SK-N-SH (cell line): ENCODE measurements around the gene CRYBG2. TPM values are rescaled to one million over a fixed set of nuclear protein-coding genes. Genes with fewer than 3 reads are reported as not detected.

Source experiments
- CTCF ChIA-PET: fragments of 300-600, 350-600 bp; formaldehyde crosslinking; extraction: SDS; loops from one replicate; lab custom pipeline; 2021; lab: Yijun Ruan, JAX
- POLR2A ChIA-PET: fragments of 350-600 bp; sonication (Branson Sonifier 250); formaldehyde crosslinking; extraction: SDS; loops from one replicate; lab custom pipeline; 2020; ENCODE audit warnings: antibody characterized with exemption, inconsistent platforms; lab: Yijun Ruan, JAX
- DNase-seq: peaks from one replicate; pipeline ENCODE4 v3.0.0; 2012
- H2AFZ ChIP-seq: fragments of 200-600 bp; sonication (generic); 2 replicates; pipeline ENCODE4 v1.8.1; 2016; ENCODE audit warnings: antibody characterized with exemption, mild to moderate bottlenecking, low read depth
- H3F3A ChIP-seq: fragments of 200-600 bp; sonication (generic); replicated peaks from 2 replicates; pipeline ENCODE3; 2016; ENCODE audit warnings: antibody characterized with exemption, mild to moderate bottlenecking; ENCODE audit not compliant: insufficient read depth
- H3K27ac ChIP-seq, 2 experiments: fragments of 200-500 bp in 1 of 2; fragments of 200-600 bp in 1 of 2; sonication (Bioruptor generic) in 1 of 2; sonication (generic), shearing (Covaris generic) in 1 of 2; 2 replicates each; pipeline versions ENCODE4 v1.5.1 to v1.6.1; 2014 to 2016; ENCODE audit warnings: low read depth in 2 of 2, inconsistent platforms in 1 of 2, low read length in 1 of 2, mild to moderate bottlenecking in 1 of 2, mixed read lengths in 1 of 2
- H3K27me3 ChIP-seq: fragments of 200-600 bp; sonication (generic), shearing (Covaris generic); 2 replicates; pipeline ENCODE4 v1.6.1; 2016; ENCODE audit warnings: mixed run types; ENCODE audit not compliant: insufficient read depth
- H3K36me3 ChIP-seq, 2 experiments: fragments of 200-500 bp in 1 of 2; fragments of 200-600 bp in 1 of 2; sonication (Bioruptor generic) in 1 of 2; sonication (generic) in 1 of 2; replicated peaks in 1 of 2; 2 replicates each; pipeline versions ENCODE3 to v1.5.1; 2014 to 2016; ENCODE audit warnings: low read length in 1 of 2, mild to moderate bottlenecking in 1 of 2; ENCODE audit not compliant: insufficient read depth in 2 of 2, control insufficient read depth in 1 of 2
- H3K4me1 ChIP-seq, 2 experiments: fragments of 200-500 bp in 1 of 2; fragments of 200-600 bp in 1 of 2; sonication (Bioruptor generic) in 1 of 2; sonication (generic), shearing (Covaris generic) in 1 of 2; 2 replicates each; pipeline versions ENCODE4 v1.5.1 to v1.6.1; 2014 to 2016; ENCODE audit warnings: low read depth in 1 of 2, low read length in 1 of 2, mixed run types in 1 of 2; ENCODE audit not compliant: insufficient read depth in 2 of 2, control insufficient read depth in 1 of 2
- H3K4me2 ChIP-seq: fragments of 200-600 bp; sonication (generic), shearing (Covaris generic); 2 replicates; pipeline ENCODE4 v1.6.1; 2017; ENCODE audit warnings: mixed run types
- H3K4me3 ChIP-seq, 2 experiments: fragments of 200-500 bp in 1 of 2; fragments of 200-600 bp in 1 of 2; sonication (Bioruptor generic) in 1 of 2; sonication (generic), shearing (Covaris generic) in 1 of 2; 2 replicates each; pipeline versions ENCODE4 v1.5.1 to v1.8.1; 2014 to 2016; ENCODE audit warnings: low read depth in 2 of 2, inconsistent platforms in 1 of 2, low read length in 1 of 2, mild to moderate bottlenecking in 1 of 2, mixed read lengths in 1 of 2, moderate library complexity in 1 of 2
- H3K79me2 ChIP-seq: fragments of 200-600 bp; sonication (generic); 2 replicates; pipeline ENCODE4 v1.8.1; 2017; ENCODE audit warnings: mild to moderate bottlenecking; ENCODE audit not compliant: insufficient read depth
- H3K9ac ChIP-seq: fragments of 200-600 bp; sonication (generic); 2 replicates; pipeline ENCODE4 v1.6.1; 2017; ENCODE audit warnings: mixed run types
- H3K9me2 ChIP-seq: fragments of 200-600 bp; sonication (generic); 2 replicates; pipeline ENCODE4 v1.6.1; 2017; ENCODE audit warnings: mixed run types
- H3K9me3 ChIP-seq: fragments of 200-600 bp; sonication (generic); 2 replicates; pipeline ENCODE4 v1.6.1; 2017; ENCODE audit warnings: mixed run types, mild to moderate bottlenecking, moderate library complexity
- H4K20me1 ChIP-seq: fragments of 200-600 bp; sonication (generic); 2 replicates; pipeline ENCODE4 v1.6.1; 2017; ENCODE audit warnings: mild to moderate bottlenecking, mixed run types; ENCODE audit not compliant: insufficient read depth
- CHD2 ChIP-seq: fragments of 150-350 bp; IDR thresholded peaks from 2 replicates; pipeline ENCODE4 v1.6.1; 2018; ENCODE audit warnings: low read length; ENCODE audit not compliant: partially characterized antibody
- EP300 ChIP-seq, 2 experiments: IDR thresholded peaks; 2 replicates each; pipeline versions ENCODE4 v1.4.0 to v1.6.1; 2012; ENCODE audit warnings: borderline replicate concordance in 1 of 2, low read depth in 1 of 2, low read length in 1 of 2
- EZH2phosphoT487 ChIP-seq: fragments of 200-600 bp; sonication (generic); IDR thresholded peaks from 2 replicates; pipeline ENCODE4 v1.6.1; 2017; ENCODE audit warnings: low read depth, mixed run types, mild to moderate bottlenecking, antibody characterized with exemption, moderate library complexity, borderline replicate concordance
- FOXM1 ChIP-seq: IDR thresholded peaks from 2 replicates; pipeline ENCODE4 v1.4.0; 2012; ENCODE audit warnings: low read depth, mild to moderate bottlenecking
- GATA2 ChIP-seq: sonication (generic); formaldehyde crosslinking; IDR thresholded peaks from 2 replicates; pipeline ENCODE4 v1.5.0; 2020; ENCODE audit warnings: mild to moderate bottlenecking, missing genetic modification reagents
- MXI1 ChIP-seq: IDR thresholded peaks from 2 replicates; pipeline ENCODE4 v1.6.1; 2012; ENCODE audit warnings: mild to moderate bottlenecking, low read depth, low read length, improper control_type of control experiment
- RFX5 ChIP-seq: IDR thresholded peaks from 2 replicates; pipeline ENCODE4 v1.6.1; 2012; ENCODE audit warnings: mild to moderate bottlenecking, improper control_type of control experiment, low read length
- SIN3A ChIP-seq: IDR thresholded peaks from 2 replicates; pipeline ENCODE4 v1.6.1; 2012; ENCODE audit warnings: low read depth, mild to moderate bottlenecking, low read length, moderate library complexity, borderline replicate concordance
- TAF1 ChIP-seq: IDR thresholded peaks from 2 replicates; pipeline ENCODE4 v1.6.1; 2012; ENCODE audit warnings: low read depth, mild to moderate bottlenecking, low read length, moderate library complexity, borderline replicate concordance
- TCF12 ChIP-seq: IDR thresholded peaks from 2 replicates; pipeline ENCODE4 v1.4.0; 2012
- TEAD4 ChIP-seq: IDR thresholded peaks from 2 replicates; pipeline ENCODE4 v1.4.0; 2012; ENCODE audit warnings: mild to moderate bottlenecking, borderline replicate concordance; ENCODE audit not compliant: insufficient read depth
- YY1 ChIP-seq: IDR thresholded peaks from 2 replicates; pipeline ENCODE4 v1.4.0; 2012; ENCODE audit warnings: low read depth, mild to moderate bottlenecking
- WGBS: methylation state at CpG from one replicate; pipeline ENCODE4 v1.1.6; 2017; ENCODE audit warnings: low lambda C conversion rate; 5-methylcytosine and 5-hydroxymethylcytosine counted together
- polyA plus RNA-seq, 3 experiments: library from polyadenylated mRNA; depleted of rRNA; stranded (reverse); fragments of >200 nt; gene quantifications; 2 replicates each; pipeline ENCODE4 v1.2.3, GENCODE V29; 2012
- TF ChIP-seq, protein P1 (sequence below): IDR thresholded peaks from 2 replicates; pipeline ENCODE4 v1.6.1; 2012; ENCODE audit warnings: mild to moderate bottlenecking, low read depth, low read length, moderate library complexity
- TF ChIP-seq, protein P2 (sequence below): fragments of 150-350 bp; IDR thresholded peaks from 2 replicates; pipeline ENCODE4 v1.6.1; 2016; ENCODE audit warnings: mild to moderate bottlenecking, low read depth, low read length
- TF ChIP-seq, protein P3 (sequence below): IDR thresholded peaks from 2 replicates; pipeline ENCODE4 v1.4.0; 2012; ENCODE audit warnings: low read depth, borderline replicate concordance
- TF ChIP-seq, protein P4 (sequence below): IDR thresholded peaks from 2 replicates; pipeline ENCODE4; 2012

Gene CRYBG2
- polyA plus RNA-seq, 1 of the 3 experiments (the other 2 are of a cell fraction) = 0.08 TPM

DNA sequence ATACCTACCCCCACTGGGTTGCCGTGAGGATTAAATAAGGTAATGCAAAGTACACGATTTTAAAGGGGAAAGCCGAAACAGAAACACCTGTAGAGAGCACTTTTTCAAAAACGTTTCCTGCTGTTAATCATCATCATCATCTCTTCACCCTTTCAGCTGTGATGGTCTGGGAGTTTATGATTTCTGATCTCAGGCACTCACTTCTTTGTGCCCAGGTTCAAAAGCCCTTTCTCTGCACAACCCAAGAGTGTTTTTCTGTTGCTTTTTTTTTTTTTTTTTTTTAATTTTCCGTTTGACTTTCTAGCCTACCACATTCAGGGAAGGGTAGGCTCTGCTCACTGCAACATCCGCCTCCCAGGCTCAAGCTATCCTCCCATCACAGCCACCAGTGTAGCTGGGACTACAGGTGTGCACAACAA is 46.6 kb downstream of the CRYBG2 start:
- H4K20me1 ChIP-seq = no peaks in the 10 kb centered on the region
- no peak overlapping the region for H3K4me3 ChIP-seq
- peaks cover 8% of the 10 kb centered on the region; the same call in 1 of the 2 replicates for H3K79me2 ChIP-seq
- H3K4me2 ChIP-seq = no peak overlapping the region
- H3K9me2 ChIP-seq = no peaks in the 10 kb centered on the region
- no peaks in the 10 kb centered on the region for H3K36me3 ChIP-seq
- no peaks in the 10 kb centered on the region for H3K9me3 ChIP-seq
- peaks cover 0 to 9% of the 10 kb centered on the region in 2 experiments; a peak in 1 of 4 replicates for H3K4me1 ChIP-seq
- no peak for TF ChIP-seq GATA2 (CRISPR knock-in tag)
- TF ChIP-seq, protein P1, sequence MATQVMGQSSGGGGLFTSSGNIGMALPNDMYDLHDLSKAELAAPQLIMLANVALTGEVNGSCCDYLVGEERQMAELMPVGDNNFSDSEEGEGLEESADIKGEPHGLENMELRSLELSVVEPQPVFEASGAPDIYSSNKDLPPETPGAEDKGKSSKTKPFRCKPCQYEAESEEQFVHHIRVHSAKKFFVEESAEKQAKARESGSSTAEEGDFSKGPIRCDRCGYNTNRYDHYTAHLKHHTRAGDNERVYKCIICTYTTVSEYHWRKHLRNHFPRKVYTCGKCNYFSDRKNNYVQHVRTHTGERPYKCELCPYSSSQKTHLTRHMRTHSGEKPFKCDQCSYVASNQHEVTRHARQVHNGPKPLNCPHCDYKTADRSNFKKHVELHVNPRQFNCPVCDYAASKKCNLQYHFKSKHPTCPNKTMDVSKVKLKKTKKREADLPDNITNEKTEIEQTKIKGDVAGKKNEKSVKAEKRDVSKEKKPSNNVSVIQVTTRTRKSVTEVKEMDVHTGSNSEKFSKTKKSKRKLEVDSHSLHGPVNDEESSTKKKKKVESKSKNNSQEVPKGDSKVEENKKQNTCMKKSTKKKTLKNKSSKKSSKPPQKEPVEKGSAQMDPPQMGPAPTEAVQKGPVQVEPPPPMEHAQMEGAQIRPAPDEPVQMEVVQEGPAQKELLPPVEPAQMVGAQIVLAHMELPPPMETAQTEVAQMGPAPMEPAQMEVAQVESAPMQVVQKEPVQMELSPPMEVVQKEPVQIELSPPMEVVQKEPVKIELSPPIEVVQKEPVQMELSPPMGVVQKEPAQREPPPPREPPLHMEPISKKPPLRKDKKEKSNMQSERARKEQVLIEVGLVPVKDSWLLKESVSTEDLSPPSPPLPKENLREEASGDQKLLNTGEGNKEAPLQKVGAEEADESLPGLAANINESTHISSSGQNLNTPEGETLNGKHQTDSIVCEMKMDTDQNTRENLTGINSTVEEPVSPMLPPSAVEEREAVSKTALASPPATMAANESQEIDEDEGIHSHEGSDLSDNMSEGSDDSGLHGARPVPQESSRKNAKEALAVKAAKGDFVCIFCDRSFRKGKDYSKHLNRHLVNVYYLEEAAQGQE = no peak
- no peaks in the 10 kb centered on the region for H3F3A ChIP-seq
- no peak overlapping the region for H3K9ac ChIP-seq
- 46% methylated on average over 6 of the region's 6 CpGs for WGBS
- CTCF ChIA-PET = interaction anchor here (1.3 to 5.6 kb wide), 4 partner anchors 11 to 32 kb away, joined by 3 to 41 read pairs (median 6); partner anchors contain the start of gene CD52
- H3K27me3 ChIP-seq = no peaks in the 10 kb centered on the region; the same call in 1 of the 2 replicates
- H2AFZ ChIP-seq = peak overlapping the region; percentile 88
- DNase-seq = no peak
- no peak overlapping the region for H3K27ac ChIP-seq
- POLR2A ChIA-PET = interaction anchor here (0.7 kb wide), 1 partner anchor 131 kb away, joined by 6 read pairs; no protein-coding TSS in a partner anchor

DNA sequence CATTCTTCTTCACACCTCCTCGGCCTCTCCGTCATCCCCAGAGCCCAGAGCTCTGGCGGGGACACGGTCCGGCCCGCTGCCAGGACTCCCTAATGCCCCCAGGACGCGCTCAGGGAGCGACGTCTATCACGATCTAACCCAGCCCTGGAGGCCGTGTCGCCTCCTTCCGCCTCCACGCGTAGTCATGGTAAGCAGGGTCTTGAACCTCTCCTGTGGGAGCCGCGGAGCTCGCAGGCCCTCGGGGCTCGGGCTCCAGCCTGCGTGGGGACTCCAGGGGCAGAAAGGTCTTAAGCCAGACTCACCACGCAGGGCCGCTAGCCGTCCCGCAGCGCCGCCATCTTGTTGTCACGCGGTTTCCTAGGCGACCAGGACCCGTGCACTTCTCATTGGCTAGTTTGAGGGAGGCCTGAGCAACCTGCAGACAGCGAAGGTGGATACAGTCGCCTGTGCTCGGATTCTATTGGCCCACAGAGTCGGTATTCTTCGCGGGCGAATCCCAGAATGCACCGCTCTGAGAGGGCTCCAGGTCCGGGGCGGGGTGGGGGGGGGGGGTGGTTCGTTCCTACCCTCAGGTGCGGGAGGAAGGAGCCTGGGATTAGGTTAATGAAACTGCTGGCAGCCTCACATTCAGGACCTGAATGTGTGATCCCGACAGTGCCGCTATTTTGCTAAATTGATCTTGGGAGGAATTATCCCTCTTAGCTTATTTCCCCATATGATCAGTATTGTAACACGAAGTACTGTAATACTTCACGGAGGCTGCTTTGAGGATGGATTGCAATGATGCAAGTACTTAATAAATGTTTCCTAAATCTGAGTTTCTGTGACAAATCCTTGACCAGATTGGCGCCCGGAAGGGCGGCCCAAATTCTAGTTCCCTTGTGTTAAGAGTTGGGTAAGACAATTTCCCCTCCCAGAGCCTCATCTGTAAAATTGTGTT is 47.4 kb downstream of the CRYBG2 start, which contains the start of gene UBXN11:
TSS of gene UBXN11 (minus strand) at position 347 of the 940 bp plus-strand sequence. CDS start 3,753 bp downstream, outside the sequence.
- Histone ChIP-seq H4K20me1 (no peaks in the 10 kb centered on the region), H3K9ac (peak within 1 kb of the TSS; percentile 88), H3K27me3 (no peaks in the 10 kb centered on the region; the same call in 1 of the 2 replicates), H3K4me2 (peak within 1 kb of the TSS; percentile 98), H3K79me2 (peaks cover 8% of the 10 kb centered on the region; the same call in 1 of the 2 replicates), H3F3A (no peaks in the 10 kb centered on the region), H3K27ac (peak within 1 kb of the TSS; percentile 27 to 58; a peak in 3 of 4 replicates), H3K4me3 (peak within 1 kb of the TSS; percentile 81 to 92), H3K9me3 (no peaks in the 10 kb centered on the region), H2AFZ (peak within 1 kb of the TSS; percentile 95), H3K36me3 (no peaks in the 10 kb centered on the region), H3K9me2 (no peaks in the 10 kb centered on the region), H3K4me1 (peaks cover 0 to 9% of the 10 kb centered on the region in 2 experiments; a peak in 1 of 4 replicates)
- CTCF ChIA-PET = interaction anchor here (0.8 to 5.6 kb wide), 7 partner anchors 11 to 110 kb away, joined by 3 to 41 read pairs (median 6); partner anchors contain the start of genes CD52 and SH3BGRL3
- peak; percentile 96 for DNase-seq
- POLR2A ChIA-PET = no interaction called here
- WGBS = 3% methylated on average over 19 of the region's 51 CpGs
- TF ChIP-seq TAF1 (no peak), TEAD4 (no peak), CHD2 (peak; percentile 27), SIN3A (peak; percentile 81; the same call in 1 of the 2 replicates), TCF12 (no peak), EZH2phosphoT487 (no peak), RFX5 (peak; percentile 86), MXI1 (peak; percentile 98), GATA2 (CRISPR knock-in tag) (no peak), EP300 (IDR thresholded peaks at IDR 0.05; ENCODE audit: borderline replicate concordance in 1 of 2, low read depth in 1 of 2, low read length in 1 of 2) (no peak), YY1 (peak; percentile 97), FOXM1 (peak; percentile 69; the same call in 1 of the 2 replicates)
- TF ChIP-seq, protein P2, sequence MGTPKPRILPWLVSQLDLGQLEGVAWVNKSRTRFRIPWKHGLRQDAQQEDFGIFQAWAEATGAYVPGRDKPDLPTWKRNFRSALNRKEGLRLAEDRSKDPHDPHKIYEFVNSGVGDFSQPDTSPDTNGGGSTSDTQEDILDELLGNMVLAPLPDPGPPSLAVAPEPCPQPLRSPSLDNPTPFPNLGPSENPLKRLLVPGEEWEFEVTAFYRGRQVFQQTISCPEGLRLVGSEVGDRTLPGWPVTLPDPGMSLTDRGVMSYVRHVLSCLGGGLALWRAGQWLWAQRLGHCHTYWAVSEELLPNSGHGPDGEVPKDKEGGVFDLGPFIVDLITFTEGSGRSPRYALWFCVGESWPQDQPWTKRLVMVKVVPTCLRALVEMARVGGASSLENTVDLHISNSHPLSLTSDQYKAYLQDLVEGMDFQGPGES = no peak
- TF ChIP-seq, protein P3, sequence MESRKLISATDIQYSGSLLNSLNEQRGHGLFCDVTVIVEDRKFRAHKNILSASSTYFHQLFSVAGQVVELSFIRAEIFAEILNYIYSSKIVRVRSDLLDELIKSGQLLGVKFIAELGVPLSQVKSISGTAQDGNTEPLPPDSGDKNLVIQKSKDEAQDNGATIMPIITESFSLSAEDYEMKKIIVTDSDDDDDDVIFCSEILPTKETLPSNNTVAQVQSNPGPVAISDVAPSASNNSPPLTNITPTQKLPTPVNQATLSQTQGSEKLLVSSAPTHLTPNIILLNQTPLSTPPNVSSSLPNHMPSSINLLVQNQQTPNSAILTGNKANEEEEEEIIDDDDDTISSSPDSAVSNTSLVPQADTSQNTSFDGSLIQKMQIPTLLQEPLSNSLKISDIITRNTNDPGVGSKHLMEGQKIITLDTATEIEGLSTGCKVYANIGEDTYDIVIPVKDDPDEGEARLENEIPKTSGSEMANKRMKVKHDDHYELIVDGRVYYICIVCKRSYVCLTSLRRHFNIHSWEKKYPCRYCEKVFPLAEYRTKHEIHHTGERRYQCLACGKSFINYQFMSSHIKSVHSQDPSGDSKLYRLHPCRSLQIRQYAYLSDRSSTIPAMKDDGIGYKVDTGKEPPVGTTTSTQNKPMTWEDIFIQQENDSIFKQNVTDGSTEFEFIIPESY = no peak
- TF ChIP-seq, protein P4, sequence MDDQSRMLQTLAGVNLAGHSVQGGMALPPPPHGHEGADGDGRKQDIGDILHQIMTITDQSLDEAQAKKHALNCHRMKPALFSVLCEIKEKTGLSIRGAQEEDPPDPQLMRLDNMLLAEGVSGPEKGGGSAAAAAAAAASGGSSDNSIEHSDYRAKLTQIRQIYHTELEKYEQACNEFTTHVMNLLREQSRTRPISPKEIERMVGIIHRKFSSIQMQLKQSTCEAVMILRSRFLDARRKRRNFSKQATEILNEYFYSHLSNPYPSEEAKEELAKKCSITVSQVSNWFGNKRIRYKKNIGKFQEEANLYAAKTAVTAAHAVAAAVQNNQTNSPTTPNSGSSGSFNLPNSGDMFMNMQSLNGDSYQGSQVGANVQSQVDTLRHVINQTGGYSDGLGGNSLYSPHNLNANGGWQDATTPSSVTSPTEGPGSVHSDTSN = no peak
